Naive thymus-derived CD8-positive, alpha-beta T cell (primary cell): ENCODE measurements around the gene PABPC1L. TPM values are rescaled to one million over a fixed set of nuclear protein-coding genes. Genes with fewer than 3 reads are reported as not detected.

ENCODE experiments used
- ATAC-seq, 2 donors: fragments of 150-1000 bp; cut with Tn5 transposase in 1 of 2; sonication (Bioruptor Pico), chemical (Tn5 transposase) in 1 of 2; 1 replicate in 1 of 2; 2 replicates in 1 of 2; pipeline ENCODE4 v1.10.0; 2021; ENCODE audit warnings: mild to moderate bottlenecking in 2 of 2, moderate library complexity in 2 of 2
- POLR2A ChIA-PET: fragments of 350-600 bp; sonication (Branson Sonifier 250); formaldehyde crosslinking; loops from one replicate; lab custom pipeline; 2021; ENCODE audit warnings: antibody characterized with exemption; lab: Charles Lee
- DNase-seq, 10 donors: peaks; one replicate each; pipeline versions ENCODE4 v3.0.0 to v3.0.0-alpha.2; 2020 to 2022
- H3K27ac Mint-ChIP-seq, 10 donors: one replicate each; pipeline ENCODE4 v1.8.0; 2020 to 2022; ENCODE audit warnings: mild to moderate bottlenecking in 10 of 10, mixed read lengths in 10 of 10, moderate library complexity in 4 of 10, inconsistent platforms in 1 of 10
- H3K27me3 Mint-ChIP-seq, 5 donors: one replicate each; pipeline ENCODE4 v1.8.0; 2021 to 2022; ENCODE audit warnings: mixed read lengths in 5 of 5
- H3K36me3 Mint-ChIP-seq, 3 donors: one replicate each; pipeline ENCODE4 v1.8.0; 2020 to 2022; ENCODE audit warnings: mixed read lengths in 3 of 3, mild to moderate bottlenecking in 2 of 3, inconsistent platforms in 1 of 3
- H3K4me1 Mint-ChIP-seq, 4 donors: one replicate each; pipeline ENCODE4 v1.8.0; 2021 to 2022; ENCODE audit warnings: mixed read lengths in 4 of 4
- H3K4me3 Mint-ChIP-seq, 10 donors: one replicate each; pipeline ENCODE4 v1.8.0; 2020 to 2022; ENCODE audit warnings: mild to moderate bottlenecking in 10 of 10, mixed read lengths in 10 of 10, moderate library complexity in 6 of 10, inconsistent platforms in 1 of 10
- H3K9me3 Mint-ChIP-seq, 9 donors: one replicate each; pipeline ENCODE4 v1.8.0; 2020 to 2022; ENCODE audit warnings: mixed read lengths in 9 of 9, mild to moderate bottlenecking in 3 of 9, inconsistent platforms in 1 of 9, moderate library complexity in 1 of 9
- polyA plus RNA-seq, 3 donors: library from polyadenylated mRNA; unstranded; fragments of 300-500 nt; fragmentation: Illumina TruSeq; gene quantifications; one replicate each; pipeline ENCODE4 v1.2.3, GENCODE V29; 2021
- total RNA-seq, 8 experiments: library from RNA in 2 of 8; stranded (reverse) in 2 of 8; gene quantifications; one replicate each; pipeline ENCODE4 v1.2.3 and lab custom pipeline; 2021 to 2026

PABPC1L gene
- total and polyA plus RNA-seq, 5 experiments from 2014 or later = 0.28 to 63.4 (median 0.74) TPM

DNA sequence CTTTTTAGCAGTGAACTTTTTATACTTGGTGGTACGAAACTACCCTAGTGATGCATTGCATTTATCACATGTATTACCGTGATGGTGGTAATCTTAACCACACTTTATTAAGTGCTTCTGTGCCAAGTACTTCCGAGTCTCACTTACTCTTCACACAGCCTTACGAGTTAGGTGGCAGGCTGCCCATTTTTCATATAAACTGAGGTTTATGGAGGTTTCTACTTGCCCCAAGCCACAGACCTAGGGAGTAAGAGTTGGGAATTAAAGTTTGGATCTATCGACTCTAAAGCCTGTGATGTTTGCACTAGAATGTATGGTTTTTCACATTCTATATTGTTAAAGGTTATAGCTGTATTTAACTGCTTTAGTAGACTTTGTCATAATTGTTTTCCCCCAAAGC lies 5.5 kb upstream of the PABPC1L start:
- Mint-ChIP-seq H3K27ac (peak overlapping the region in 2 of 10 donors; percentile 23 to 32), H3K27me3 (no peaks in the 10 kb centered on the region), H3K4me1 (peaks cover 8 to 37% (median 31%) of the 10 kb centered on the region in 4 donors), H3K36me3 (peaks cover 4 to 78% (median 23%) of the 10 kb centered on the region in 3 donors), H3K9me3 (no peaks in the 10 kb centered on the region), H3K4me3 (no peak overlapping the region)
- ATAC-seq (no peak), DNase-seq (no peak)
- POLR2A ChIA-PET = interaction anchor here (0.6 to 0.7 kb wide), 2 partner anchors 15 to 19 kb away, joined by 3 read pairs; partner anchors contain the start of gene YWHAB

DNA sequence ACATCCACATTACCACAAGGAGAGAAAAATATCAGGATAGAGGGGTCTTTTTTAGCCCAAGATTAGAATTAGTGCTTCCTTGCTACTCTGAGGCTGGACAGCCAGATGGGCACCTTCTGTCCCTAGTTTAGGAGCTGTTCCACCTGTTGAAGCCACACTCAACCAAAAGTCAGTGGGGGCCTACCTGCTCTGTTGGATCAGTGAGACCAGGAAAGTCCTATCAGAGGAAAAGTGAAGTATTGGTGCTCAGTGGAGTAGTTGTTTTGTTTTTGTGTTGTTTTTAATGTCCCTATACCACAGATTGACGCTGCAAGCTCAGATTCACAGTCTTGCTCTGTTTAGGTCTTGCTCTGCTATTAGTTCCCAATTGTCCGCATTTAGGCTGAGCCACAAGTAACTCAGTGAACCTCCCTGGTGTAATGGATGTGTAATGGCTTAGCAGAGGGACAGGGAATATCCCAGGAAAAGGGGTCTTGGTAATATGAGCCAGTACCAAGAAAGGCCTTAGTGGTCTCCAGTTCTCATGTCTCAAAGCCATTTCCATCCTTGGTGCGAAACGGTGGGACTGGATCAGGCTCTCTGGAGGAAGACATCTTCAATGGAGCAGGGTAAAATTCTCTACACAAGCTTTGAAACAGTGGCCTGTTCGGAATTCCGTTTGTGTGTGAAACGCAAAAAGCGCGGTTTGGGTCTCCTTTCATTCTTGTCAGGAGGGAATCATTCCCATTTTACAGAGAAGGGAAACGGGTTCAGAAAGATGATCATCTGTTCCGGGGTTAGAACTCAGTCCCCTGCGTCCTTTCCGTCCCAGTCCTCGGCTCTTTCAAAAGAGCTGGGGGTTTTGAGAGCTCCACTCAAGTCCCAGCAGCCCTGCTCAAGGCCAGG lies 631 bp upstream of the PABPC1L start:
- ATAC-seq (no peak), DNase-seq (no peak)
- no peaks in the 10 kb centered on the region for H3K9me3 Mint-ChIP-seq
- H3K4me3 Mint-ChIP-seq = peak overlapping the region; percentile 72 to 90 (median 84)
- peaks cover 6 to 31% (median 22%) of the 10 kb centered on the region in 4 donors for H3K4me1 Mint-ChIP-seq
- H3K27me3 Mint-ChIP-seq = no peaks in the 10 kb centered on the region
- POLR2A ChIA-PET = interaction anchor here (0.5 to 3.0 kb wide), 10 partner anchors 9 to 417 kb away, joined by 3 to 20 read pairs (median 4); partner anchors contain the start of genes TOMM34 and YWHAB
- peaks cover 4 to 50% (median 15%) of the 10 kb centered on the region in 3 donors for H3K36me3 Mint-ChIP-seq
- peak overlapping the region; percentile 15 to 90 (median 56) for H3K27ac Mint-ChIP-seq

DNA sequence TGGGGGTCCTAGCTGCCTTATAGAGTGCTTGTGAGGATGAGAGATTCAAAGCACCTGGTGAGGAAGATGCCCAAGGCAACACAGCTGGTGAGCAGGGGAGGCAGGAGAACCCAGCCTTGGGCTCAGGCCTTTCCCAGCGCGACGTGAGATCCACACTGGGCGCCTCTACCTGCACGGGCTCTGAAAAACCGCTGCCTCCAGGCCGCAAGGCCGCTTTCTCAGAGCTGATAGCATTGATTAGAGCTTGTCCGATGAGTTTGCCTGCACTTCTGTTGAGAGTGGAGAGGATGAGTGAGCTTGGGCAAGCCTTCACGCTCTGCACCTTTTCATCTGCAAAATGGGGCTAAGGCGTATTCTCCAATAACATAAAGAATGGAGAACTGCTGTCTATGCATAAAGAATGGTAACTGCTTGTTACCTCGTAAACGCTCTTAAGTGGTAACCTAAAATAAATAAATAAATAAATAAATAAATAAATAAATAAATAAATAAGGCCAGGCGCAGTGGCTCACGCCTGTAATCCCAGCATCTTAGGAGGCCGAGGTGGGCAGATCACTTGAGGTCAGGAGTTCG lies 916 bp downstream of the PABPC1L start:
- POLR2A ChIA-PET = interaction anchor here (1.0 to 3.0 kb wide), 2 partner anchors 15 to 25 kb away, joined by 3 to 20 read pairs; partner anchors contain the start of gene YWHAB
- H3K36me3 Mint-ChIP-seq = peaks cover 4 to 40% (median 5%) of the 10 kb centered on the region in 3 donors
- no peaks in the 10 kb centered on the region for H3K27me3 Mint-ChIP-seq
- no peaks in the 10 kb centered on the region for H3K9me3 Mint-ChIP-seq
- no peak for DNase-seq
- H3K27ac Mint-ChIP-seq = peak overlapping the region in 6 of 10 donors; percentile 24 to 86 (median 38)
- peaks cover 14 to 43% (median 32%) of the 10 kb centered on the region in 4 donors for H3K4me1 Mint-ChIP-seq
- H3K4me3 Mint-ChIP-seq = peak overlapping the region; percentile 81 to 90 (median 84)
- ATAC-seq = no peak

DNA sequence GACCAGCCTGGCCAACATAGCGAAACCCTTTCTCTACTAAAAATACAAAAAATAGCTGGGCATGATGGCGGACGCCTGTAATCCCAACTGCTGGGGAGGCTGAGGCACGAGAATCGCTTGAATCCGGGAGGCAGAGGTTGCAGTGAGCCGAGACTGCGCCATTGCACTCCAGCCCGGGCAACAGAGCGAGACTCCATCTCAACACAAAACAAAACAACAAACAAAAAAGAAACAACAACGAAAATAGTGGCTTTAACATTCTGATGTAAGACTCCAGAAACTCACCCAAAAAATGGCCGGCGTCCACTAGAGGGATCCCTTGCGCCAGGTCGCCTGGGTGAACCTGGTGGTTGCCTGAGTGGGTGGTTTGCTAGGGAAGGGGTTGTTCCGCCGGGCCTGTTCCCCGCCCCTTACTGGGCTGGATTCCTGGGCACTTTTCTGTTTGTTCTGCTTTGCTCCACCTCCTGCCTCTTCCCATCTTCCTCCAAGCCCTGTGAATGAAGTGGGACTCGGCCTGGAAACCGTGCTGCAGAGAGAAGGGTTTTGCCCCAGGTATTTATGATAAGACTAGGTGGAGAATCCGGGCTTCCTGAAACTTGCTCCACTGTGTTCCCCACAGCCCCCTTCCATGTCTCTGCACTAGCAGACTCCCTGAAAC lies 1.5 kb downstream of the PABPC1L start:
- peaks cover 14 to 43% (median 32%) of the 10 kb centered on the region in 4 donors for H3K4me1 Mint-ChIP-seq
- H3K27ac Mint-ChIP-seq = peak overlapping the region in 1 of 10 donors; percentile 53
- peaks cover 0 to 37% (median 3%) of the 10 kb centered on the region in 3 donors for H3K36me3 Mint-ChIP-seq
- H3K4me3 Mint-ChIP-seq = peak overlapping the region in 8 of 10 donors; percentile 26 to 82 (median 58)
- H3K9me3 Mint-ChIP-seq = no peaks in the 10 kb centered on the region
- H3K27me3 Mint-ChIP-seq = no peaks in the 10 kb centered on the region
- POLR2A ChIA-PET = interaction anchor here (1.0 to 3.0 kb wide), 2 partner anchors 15 to 26 kb away, joined by 3 to 20 read pairs; partner anchors contain the start of gene YWHAB
- ATAC-seq (no peak), DNase-seq (peak in 9 of 10 donors; percentile 12 to 67 (median 40))

DNA sequence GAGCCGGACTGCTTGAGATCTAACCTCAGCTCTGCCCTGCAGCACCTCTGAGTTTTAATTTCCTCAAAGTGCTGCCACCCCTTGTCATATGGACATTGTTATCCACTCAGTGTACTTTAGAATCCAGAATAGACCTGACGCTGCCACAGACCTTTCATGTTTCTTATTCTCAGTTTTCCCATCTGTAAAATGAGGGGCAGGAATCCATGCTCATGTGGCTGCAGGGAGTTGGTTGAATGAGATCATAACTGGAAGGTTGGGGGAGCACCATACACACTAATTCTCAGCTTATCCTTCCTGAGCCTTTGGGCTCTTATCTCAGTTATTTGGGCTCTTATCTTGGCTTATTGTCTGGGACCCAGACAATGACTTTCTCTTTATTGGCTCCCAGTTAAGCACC lies 2.3 kb downstream of the PABPC1L start:
- POLR2A ChIA-PET = no interaction called here
- H3K4me1 Mint-ChIP-seq = peaks cover 14 to 43% (median 32%) of the 10 kb centered on the region in 4 donors
- H3K27me3 Mint-ChIP-seq = no peaks in the 10 kb centered on the region
- peaks cover 0 to 34% (median 5%) of the 10 kb centered on the region in 3 donors for H3K36me3 Mint-ChIP-seq
- H3K4me3 Mint-ChIP-seq = peak overlapping the region in 3 of 10 donors; percentile 45 to 67 (median 52)
- peak overlapping the region in 3 of 10 donors; percentile 29 to 74 (median 66) for H3K27ac Mint-ChIP-seq
- no peak for ATAC-seq
- no peaks in the 10 kb centered on the region for H3K9me3 Mint-ChIP-seq
- DNase-seq = no peak

DNA sequence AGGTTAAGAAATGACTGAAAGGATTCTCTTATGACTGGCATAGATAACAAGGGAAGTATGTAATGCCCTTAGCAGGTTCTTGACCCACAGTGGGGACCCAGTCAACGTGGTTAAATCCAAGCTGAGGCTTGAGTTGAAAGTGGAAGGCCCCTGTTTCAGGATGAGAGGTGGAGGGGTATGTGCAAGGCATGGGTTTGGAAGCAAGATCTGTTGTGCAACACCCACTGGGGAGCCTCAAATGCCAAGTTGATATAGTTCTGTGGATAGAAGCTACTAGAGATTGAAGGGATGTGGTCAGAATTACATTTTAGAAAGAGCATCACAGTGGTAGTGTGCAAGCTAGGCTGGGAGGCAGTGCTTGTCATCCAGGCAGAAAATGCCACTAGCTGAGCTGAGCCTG lies 5.1 kb downstream of the PABPC1L start:
- no peaks in the 10 kb centered on the region for H3K27me3 Mint-ChIP-seq
- H3K9me3 Mint-ChIP-seq = no peaks in the 10 kb centered on the region
- DNase-seq (no peak), ATAC-seq (peak in 1 of 2 donors; percentile 18)
- peak overlapping the region in 1 of 10 donors; percentile 43 for H3K4me3 Mint-ChIP-seq
- peak overlapping the region in 8 of 10 donors; percentile 6 to 70 (median 17) for H3K27ac Mint-ChIP-seq
- POLR2A ChIA-PET = no interaction called here
- peaks cover 0 to 24% (median 8%) of the 10 kb centered on the region in 3 donors for H3K36me3 Mint-ChIP-seq
- peaks cover 11 to 31% (median 20%) of the 10 kb centered on the region in 4 donors for H3K4me1 Mint-ChIP-seq

DNA sequence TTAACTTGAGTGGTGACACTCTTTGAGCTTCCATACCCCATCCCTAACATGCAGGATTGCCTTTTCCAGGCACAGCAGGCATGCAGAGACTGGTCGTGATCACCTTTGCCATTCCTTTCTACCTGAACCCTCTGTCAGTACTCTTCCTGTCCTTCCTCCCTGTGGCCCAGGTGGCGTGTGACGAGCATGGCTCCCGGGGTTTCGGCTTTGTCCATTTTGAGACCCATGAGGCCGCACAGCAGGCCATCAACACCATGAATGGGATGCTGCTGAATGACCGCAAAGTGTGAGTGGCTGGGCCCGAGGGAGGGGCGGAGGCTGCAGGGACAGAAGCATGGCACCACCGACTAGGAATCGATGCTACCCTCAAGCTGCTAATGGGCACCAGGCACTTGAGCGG lies 6.7 kb downstream of the PABPC1L start:
- DNase-seq (no peak), ATAC-seq (no peak)
- POLR2A ChIA-PET = interaction anchor here (0.6 to 0.7 kb wide), 2 partner anchors 31 to 62 kb away, joined by 4 to 6 read pairs; partner anchors contain the start of gene YWHAB
- H3K9me3 Mint-ChIP-seq = no peaks in the 10 kb centered on the region
- H3K36me3 Mint-ChIP-seq = peaks cover 0 to 29% (median 8%) of the 10 kb centered on the region in 3 donors
- H3K27me3 Mint-ChIP-seq = no peaks in the 10 kb centered on the region
- H3K27ac Mint-ChIP-seq = peak overlapping the region in 1 of 10 donors; percentile 14
- H3K4me1 Mint-ChIP-seq = peaks cover 10 to 20% (median 12%) of the 10 kb centered on the region in 4 donors
- no peak overlapping the region for H3K4me3 Mint-ChIP-seq

DNA sequence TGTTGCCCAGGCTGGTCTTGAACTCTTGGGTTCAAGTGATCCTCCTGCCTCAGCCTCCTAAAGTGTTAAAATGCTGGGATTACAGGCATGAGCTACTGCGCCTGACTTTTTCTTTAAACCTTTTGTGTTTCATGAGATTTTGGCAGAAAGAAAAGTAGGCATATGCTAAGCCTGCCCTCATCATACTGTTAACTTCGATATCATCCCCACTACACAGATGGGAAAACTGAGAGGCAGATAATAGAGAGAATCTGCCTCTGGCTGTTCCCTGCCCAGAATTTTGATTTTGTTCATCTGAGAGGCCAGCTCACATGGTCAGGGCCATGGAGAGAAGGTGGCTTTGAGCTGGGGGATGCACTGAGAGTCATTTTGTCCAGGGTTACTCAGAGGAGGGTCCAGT lies 7.5 kb downstream of the PABPC1L start:
- Mint-ChIP-seq H3K9me3 (no peaks in the 10 kb centered on the region), H3K4me3 (no peak overlapping the region), H3K27ac (no peak overlapping the region), H3K4me1 (peaks cover 9 to 18% (median 11%) of the 10 kb centered on the region in 4 donors), H3K27me3 (no peaks in the 10 kb centered on the region), H3K36me3 (peaks cover 0 to 33% (median 8%) of the 10 kb centered on the region in 3 donors)
- POLR2A ChIA-PET = interaction anchor here (0.6 to 0.9 kb wide), 3 partner anchors 8 to 62 kb away, joined by 3 to 6 read pairs (median 4); partner anchors contain the start of genes PABPC1L and YWHAB
- ATAC-seq (no peak), DNase-seq (no peak)

DNA sequence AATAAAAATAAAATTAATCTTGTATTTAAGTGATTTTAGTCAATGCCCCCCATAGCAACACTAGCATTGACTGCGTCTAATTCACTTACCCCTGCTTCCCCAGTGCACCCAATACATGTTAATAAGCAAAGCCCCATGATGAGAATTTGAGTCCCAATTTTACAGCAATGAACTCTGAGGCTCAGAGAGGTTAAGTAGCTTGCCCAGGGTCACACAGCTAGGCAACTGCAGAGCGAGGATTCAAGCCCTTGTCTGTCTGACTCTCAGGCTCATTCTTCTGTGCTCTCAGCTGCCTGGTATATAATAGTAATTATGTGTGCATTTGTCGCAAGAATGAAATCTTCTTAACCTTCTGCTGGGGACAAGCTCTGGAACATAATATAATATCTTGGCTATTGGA lies 8.5 kb downstream of the PABPC1L start:
- Mint-ChIP-seq H3K4me1 (peaks cover 9 to 18% (median 11%) of the 10 kb centered on the region in 4 donors), H3K4me3 (no peak overlapping the region), H3K27me3 (no peaks in the 10 kb centered on the region), H3K36me3 (peaks cover 0 to 37% (median 11%) of the 10 kb centered on the region in 3 donors), H3K27ac (peak overlapping the region in 2 of 10 donors; percentile 24 to 71), H3K9me3 (no peaks in the 10 kb centered on the region)
- ATAC-seq (no peak), DNase-seq (no peak)
- POLR2A ChIA-PET = interaction anchor here (0.9 kb wide), 1 partner anchor 9 kb away, joined by 3 read pairs; the partner anchor contains the start of gene PABPC1L

DNA sequence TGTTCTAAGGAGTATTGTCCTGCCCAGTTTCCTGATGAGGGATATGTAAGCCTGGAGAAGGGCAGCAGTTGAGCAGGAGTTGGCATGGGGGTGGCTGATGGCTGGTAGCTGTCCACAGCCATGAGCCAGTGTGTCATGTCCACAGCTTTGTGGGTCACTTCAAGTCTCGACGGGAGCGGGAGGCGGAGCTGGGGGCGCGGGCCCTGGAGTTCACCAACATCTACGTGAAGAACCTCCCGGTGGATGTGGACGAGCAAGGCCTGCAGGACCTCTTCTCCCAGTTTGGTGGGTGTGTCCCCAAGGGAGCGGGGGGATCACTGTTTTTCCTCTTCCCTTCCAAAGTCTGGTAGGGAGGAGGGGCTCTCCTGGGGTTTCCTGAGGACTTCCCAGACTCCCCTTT lies 8.9 kb downstream of the PABPC1L start:
- Mint-ChIP-seq H3K36me3 (peaks cover 0 to 39% (median 11%) of the 10 kb centered on the region in 3 donors), H3K4me3 (no peak overlapping the region), H3K9me3 (no peaks in the 10 kb centered on the region), H3K4me1 (peaks cover 8 to 15% (median 11%) of the 10 kb centered on the region in 4 donors), H3K27ac (peak overlapping the region in 2 of 10 donors; percentile 24 to 71), H3K27me3 (no peaks in the 10 kb centered on the region)
- POLR2A ChIA-PET = no interaction called here
- no peak for DNase-seq
- ATAC-seq = no peak

DNA sequence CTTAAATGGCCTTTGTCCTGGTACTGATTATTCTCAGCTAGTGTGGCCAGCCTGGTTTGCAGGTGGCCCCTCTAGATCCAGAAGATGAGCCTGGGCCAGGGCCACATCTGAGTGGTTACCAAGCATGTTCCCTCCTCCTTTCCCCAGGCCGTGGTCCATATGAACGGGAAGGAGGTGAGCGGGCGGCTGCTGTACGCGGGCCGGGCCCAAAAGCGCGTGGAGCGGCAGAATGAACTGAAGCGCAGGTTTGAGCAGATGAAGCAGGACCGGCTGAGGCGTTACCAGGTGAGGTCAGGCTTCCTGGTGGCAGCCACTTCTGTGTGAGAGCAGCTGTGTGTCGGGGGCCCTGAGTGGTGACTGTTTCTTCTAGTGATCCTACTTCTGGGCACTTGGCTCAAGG lies 11.6 kb downstream of the PABPC1L start:
- no peak for ATAC-seq
- POLR2A ChIA-PET = no interaction called here
- Mint-ChIP-seq H3K27me3 (no peaks in the 10 kb centered on the region), H3K9me3 (no peaks in the 10 kb centered on the region), H3K4me1 (no peaks in the 10 kb centered on the region), H3K4me3 (no peak overlapping the region), H3K36me3 (peaks cover 0 to 46% (median 14%) of the 10 kb centered on the region in 3 donors), H3K27ac (no peak overlapping the region)
- DNase-seq = no peak

DNA sequence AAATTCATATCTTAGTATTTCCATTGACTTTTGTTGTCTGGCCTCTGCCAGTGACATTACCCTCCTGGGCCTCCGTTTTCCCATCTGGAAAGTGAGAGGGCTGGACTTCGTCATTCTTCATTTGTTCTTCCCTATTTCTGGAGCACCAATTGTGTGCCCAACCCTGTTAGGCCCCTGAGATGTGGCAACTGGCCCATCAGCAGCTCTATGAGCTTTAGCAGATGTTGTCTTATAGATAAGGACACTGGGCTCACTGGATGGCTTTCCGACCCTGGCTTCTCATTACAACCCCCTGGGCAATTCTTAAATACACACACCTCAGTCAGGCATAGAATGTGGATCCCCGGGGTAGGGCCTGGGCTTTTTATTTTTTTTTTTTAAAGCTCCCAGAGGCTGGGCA lies 14.7 kb downstream of the PABPC1L start:
- Mint-ChIP-seq H3K4me1 (no peaks in the 10 kb centered on the region), H3K9me3 (no peaks in the 10 kb centered on the region), H3K27ac (no peak overlapping the region), H3K27me3 (no peaks in the 10 kb centered on the region), H3K36me3 (peaks cover 0 to 38% (median 9%) of the 10 kb centered on the region in 3 donors), H3K4me3 (no peak overlapping the region)
- POLR2A ChIA-PET = no interaction called here
- DNase-seq (no peak), ATAC-seq (no peak)
